Stimulated activated CD8-positive, alpha-beta memory T cell treated with anti-CD3 and anti-CD28 coated beads, Interleukin-4, amount 100 ng/mL, for 1 hour (primary cell): Measurements from ENCODE around the gene GPR157.
"Not testable (repeated sequence)": the region's sequence is repeated elsewhere in the genome, so short reads cannot be mapped to it uniquely, and the experiment has no call there.

ENCODE experiments used
- DNase-seq, 2 donors: peaks; one replicate each; pipeline ENCODE4 v3.0.0-alpha.2; 2020; ENCODE audit warnings: low read depth in 2 of 2, low spot score in 1 of 2

Gene GPR157

DNA sequence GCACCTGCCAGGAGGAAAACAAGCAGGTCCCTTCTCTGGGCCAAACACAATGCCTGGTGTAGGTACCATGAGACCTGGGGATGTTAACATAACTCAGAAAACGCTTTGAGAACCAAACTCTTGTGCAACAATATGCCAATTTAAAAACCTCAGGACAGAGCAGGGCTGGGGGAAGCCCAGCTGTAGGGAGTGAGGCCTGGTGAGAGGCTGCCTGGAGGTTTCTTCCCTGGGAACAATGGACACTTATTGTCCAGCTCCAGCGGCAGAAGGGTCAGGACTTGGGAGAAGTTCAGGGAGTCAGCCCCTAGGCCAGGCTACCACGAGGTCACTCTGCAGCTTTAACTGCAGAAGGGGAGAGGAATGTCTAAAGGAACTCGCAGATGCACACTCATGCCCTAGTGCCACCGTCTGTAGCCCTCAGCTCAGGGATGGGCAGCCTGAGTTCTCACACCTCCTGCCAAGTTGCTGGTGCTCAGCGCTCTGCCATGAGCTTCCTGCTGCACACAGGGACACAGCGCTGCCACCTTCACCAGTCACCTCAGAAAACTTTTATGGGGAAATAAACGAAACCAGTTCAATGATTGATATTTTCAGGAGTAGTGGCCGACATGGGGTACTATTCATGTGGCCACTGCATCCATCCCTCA lies 8.5 kb downstream of the GPR157 start:
- no peak for DNase-seq

DNA sequence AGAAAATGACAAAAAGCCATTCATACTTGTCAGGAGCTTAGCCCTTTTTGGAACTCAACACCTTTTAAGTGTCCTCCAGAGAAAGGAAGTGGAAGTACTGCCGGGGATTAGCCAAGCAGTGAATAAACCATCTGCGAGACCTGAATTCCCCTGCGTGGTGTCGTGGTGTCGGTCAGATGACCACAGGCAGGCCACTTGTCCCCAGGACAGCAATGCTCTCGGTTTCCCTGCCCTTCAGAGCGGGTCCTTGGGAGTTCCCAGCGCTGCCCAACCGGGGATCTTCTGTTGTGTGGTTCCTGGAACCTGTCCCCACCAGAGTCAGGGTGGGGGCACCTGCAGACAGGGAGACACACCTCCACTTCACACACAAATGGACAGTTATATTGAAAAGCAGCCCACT lies 9.2 kb downstream of the GPR157 start:
- no peak for DNase-seq

DNA sequence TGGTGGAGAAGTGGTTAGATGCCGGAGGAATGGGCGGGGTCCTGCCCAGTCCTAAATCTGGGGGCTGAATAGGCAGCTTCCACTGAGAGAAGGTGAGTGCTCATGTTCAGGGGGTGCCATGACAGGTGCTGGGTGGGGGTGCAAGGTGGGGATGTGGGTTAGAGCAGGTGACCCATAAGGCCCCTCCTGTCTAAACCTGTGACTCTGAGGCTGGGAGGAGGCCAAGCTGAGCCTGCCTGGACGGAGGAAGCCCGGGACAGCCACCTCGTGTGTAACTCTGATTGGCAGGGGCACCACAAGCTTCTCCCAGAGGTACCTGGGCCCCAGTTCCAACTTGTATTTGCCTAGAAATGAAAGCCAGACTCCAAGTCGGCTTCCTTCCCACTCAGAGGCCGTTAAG lies 10.7 kb downstream of the GPR157 start:
- no peak for DNase-seq

DNA sequence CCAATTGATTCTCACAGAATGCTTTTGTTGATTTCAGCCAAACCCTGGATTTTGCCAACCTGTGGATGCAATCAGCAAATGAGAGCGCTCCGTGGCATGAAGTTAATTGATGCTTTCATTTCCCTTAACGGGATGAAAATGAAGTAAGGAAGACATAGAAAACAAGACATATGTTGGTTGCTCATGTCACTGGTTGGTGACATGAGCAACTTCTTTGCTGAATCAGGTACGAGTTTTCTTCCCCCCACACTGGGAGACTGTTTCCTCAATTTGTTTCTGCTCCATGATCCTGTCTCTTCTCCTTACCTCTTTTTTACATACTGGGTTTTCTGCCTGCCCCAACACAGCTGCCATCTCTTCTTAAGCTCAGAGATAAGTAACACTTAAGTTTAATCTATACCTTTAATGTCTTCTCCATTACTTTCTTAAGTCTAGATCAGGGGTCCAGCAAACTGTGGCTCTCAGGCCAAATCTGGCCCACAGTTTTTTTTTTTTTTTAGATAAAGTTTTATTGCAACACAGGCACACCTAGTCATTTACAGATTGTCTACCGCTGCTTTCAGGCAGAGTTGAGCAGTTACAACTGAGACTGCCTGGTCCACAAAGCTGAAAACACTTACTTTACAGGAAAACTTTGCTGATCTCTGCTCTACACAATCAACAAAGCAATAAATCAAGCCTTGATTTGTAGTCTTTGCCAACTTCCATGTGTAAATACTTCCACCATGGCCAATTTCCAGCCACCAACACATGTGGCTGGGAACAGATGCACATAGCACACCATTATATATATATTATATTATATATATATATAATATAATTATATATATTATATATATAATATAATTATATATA lies 13.3 kb downstream of the GPR157 start:
- DNase-seq: no peak

DNA sequence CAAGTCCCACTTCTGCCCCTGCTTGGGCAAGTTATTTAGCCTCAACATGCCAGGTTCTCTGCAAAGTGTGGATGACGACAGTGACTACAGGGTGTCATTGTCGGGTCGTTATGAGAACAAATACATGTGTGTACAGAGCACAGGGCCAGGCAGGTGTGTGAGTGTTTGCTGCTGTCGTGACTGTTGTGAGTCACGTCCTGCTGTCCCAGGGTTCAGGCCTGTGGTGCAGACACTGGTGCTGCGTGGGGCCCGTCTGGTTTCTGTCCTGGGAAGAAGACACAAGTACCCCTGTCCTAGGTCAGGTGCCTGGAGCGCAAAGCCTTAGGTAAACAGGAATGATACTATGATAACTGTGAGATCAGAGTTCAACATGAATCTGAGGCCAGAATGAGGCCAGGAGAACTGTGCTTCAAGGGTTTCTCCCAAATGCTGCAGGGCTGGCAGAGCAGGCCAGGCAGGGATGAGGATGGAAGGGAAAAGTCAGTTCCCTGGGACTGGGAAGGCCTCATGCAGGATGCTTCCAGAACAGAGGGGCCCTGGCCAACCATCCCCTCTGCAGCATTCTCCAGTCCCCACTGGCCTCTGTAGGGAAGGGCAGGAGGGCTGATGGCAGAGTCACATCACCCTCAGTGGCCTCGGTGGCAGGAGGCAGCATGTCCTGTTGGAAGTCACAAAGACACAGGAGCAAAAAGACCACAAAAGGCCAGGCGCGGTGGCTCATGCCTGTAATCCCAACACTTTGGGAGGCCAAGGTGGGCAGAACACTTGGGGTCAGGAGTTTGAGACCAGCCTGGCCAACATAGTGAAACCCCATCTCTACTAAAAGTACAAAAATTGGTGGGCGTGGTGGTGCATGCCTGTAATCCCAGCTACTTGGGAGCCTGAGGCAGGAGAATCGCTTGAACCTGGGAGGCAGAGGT lies 15.7 kb downstream of the GPR157 start:
- DNase-seq: no peak

DNA sequence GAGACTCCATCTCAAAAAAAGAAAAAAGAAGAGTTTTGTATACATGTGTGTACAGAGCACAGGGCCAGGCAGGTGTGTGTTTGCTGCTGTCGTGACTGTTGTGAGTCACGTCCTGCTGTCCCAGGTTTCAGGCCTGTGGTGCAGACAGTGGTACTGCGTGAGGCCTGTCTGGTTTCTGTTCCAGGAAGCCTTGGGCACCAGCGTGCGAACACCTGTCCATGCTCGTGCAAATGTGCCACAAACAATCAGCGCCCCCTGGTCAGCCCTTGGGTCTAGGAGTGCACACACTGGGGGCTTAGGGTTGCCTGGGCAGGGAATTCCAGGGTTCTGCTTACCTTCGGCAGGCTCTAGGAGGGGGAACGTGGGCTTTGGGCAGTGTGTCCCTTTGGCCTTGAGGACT lies 16.9 kb downstream of the GPR157 start:
- DNase-seq: no peak

DNA sequence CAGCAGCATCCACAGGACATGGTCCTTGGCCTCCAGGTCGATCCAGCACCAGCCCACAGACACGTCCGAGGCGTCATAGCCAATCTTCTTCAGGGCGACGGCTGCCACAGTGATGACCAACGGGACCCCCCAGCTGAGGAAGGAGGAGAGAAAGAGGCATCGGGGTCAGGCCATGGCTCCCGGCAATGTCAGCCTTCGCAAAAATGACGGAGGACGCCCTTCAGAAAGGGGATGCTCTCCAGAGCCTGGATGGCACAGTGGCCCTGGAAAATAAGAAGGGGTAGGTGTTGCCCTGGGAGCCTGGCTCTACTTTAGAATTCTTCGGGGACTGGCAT lies 17.6 kb downstream of the GPR157 start:
- no peak for DNase-seq

DNA sequence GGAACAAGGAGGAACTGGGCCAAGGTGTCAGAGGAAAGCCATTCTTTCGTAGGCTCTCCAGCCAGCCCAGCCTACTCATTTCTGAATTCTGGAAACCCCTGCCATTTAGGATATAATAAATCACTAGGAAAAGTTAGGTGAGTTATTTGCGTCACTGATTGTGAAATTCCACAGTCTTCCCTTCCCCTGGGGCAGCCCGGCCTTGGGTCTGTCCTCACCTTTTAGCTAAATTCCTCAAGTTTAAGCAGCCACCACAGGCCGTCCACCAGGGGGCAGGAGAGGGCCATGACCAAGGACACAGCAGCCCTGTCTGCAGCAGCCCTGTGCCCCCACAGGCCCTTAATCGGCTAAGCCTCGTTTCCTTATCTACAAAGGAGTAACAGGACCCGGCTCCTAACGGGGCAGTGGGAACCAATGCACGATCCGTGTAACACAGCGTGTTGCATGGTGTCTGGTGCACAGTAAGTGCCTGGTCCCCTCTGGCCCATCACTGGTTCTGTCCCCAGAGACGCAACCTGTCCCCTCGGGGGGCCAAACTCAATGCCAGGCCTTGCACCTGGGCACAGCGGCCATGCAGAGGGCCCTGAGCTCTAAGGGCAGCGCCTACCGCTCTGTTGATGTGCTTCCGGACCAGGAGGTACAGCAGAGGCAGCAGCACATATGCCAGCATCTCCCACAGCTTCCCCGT lies 18.1 kb downstream of the GPR157 start:
- peak; percentile 60 to 72 for DNase-seq

DNA sequence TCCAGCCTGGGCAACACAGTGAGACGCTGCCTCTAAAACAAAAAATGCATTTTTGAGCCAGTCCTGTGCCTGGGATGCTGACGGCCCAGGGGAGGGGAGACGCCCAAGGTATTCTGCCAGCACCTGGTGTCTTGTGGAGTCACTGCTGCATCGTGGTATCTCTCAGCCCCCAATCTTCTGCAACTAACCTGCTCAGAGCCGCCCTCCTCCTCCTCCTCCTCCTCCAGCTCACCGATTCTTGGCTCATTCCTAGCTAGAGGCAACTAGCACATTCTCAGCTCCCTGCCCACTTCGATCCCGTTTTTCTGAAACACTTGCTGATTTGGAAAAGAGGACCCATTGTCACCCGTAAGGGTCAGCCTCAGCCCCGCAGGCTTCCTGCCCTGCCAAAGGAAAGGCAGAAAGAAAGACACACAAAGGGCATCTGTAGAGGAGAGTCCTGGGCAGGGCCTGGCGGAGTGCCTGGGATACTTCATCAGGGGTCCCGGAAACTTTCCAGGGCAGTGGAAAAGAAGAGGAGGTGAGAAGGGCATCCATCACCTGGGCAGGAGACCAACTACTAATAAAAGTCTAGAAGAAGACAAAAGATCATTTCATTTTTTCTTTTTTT lies 20.7 kb downstream of the GPR157 start:
- no peak for DNase-seq

DNA sequence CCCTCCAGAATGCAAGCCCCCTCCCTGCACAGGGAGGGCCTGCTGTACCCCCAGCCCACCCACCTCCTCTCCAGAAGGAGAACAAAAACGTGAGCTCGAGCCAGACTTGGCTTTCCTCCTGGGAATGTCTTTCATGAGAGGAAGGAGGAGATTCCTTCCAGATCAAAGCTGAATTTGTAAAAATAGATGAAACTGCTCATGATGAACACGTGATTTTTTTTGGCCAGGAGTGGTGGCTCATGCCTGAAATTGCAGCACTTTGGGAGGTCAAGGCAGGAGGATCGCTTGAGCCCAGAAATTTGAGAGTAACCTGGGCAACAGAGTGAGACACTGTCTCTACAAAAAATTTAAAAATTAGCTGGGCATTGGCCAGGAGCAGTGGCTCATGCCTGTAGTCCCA lies 21.8 kb downstream of the GPR157 start:
- DNase-seq: no peak

DNA sequence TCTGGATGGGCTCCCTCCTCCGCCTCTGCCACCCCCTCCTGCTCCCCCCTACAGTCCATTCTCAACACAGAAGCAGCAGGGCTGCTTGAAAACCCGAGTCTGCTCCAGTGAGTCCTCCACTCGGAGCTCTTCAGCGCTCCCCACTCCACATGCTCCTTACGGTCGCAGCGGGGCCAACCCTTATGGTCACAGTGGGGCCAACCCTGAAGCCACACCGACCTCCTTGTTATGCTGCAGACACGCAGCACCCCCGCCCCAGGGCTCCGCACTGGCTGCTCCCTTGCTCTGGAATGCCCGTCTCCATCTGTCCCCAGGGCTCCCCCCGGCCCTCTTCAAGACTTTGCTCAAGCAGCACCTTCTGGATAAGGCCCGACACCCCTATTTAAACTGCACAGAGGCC lies 22.6 kb downstream of the GPR157 start:
- DNase-seq: no peak

DNA sequence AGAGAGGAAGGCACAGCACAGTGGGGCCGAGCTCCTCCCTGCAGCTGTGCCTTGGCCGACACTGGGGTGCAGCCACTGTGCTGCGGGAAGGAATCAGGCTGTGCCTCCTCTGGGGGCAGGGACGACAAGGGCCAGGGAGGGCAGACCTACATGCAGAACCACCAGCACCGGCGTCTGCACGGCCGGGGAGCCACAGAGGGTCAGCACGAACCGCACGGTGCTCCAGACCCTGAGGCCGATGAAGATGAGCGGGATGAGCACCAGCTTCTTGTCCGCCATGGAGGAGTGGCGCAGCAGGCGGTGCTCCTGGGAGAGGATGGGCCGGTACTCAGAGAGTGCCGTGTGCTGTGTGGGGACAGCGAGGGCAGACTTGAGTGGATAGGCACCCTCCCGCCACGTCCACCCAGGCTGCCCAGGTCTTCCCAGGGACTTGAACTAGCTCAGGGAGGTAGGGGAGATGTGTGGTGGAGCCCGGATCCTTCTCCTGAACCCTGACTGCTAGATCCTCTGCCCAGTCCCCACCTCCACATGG lies 23.5 kb downstream of the GPR157 start:
- DNase-seq: no peak

DNA sequence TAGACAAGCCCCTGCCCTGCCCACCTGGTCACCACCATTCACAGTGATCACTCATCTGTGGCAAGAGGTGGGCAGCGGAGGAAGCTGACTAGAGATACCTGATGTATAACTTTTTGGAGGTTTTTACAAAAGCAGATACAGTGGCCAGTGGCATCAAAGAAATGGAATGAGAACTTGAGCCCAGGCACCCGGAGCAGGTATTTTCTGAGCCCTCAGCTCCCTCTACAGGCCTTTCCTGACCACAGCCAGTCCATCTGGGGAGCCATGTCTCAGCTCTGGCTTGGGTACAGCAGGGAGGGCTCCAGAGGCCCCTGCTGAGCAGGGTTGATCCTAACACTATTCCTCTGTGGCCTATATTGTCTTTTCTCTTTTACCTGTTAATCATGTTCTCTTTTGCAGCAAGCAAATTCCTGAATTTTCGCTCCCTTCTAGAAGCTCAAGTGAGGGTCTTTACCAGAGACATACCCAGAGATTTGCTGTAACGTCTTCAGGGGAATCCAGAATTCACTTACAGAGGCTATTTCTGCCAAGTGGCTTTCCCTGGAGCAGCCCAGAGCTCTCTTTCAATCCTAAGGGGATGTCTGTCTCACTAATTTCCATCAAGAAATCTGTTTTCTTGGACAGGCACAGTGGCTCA lies 27.3 kb downstream of the GPR157 start:
- DNase-seq: no peak

DNA sequence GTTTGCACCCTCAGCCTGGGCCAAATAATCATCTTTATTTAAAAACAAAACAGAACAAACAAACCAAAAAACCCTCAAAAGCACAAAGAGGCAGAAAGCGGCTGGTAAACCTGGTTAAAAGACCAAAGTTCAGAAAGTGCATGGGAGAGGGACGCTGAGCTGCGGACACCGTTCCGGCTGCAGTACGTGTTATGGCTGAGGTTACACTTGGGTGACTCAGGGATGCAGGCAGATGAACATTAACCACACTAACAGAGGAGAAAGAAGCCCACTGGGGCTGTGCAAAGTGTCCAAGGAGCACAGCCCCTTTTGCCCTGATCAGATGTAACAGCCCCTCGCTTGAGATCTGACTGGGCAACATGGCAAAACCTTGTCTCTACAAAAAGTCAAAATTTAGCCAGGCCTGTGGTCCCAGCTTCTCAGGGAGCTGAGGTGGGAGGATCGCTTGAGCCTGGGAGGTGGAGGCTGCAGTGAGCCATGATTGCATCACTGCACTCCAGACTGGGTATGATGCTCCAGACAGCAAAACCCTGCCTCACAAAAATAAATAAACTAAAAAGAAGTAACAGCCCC lies 28.3 kb downstream of the GPR157 start:
- no peak for DNase-seq

DNA sequence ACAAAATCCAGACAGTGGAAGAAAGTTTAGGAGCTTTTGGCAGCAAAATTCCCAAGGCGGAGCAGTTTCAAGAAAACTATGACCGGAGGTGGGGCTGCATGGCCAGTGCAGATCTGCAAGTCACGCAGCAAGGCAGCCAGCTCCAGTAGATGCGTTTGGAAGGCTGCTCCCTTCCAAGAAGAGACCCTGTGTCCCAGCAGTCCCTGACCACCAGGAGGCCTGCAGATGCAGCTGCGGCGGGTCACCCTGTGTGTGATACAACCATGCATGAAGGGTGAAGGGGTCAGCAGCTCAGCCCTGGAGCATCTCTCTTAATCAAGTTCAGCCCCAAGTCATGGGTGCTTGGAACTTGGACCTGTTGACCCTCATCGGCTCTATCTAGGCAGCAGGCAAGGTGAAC lies 29.3 kb downstream of the GPR157 start:
- DNase-seq: no peak

DNA sequence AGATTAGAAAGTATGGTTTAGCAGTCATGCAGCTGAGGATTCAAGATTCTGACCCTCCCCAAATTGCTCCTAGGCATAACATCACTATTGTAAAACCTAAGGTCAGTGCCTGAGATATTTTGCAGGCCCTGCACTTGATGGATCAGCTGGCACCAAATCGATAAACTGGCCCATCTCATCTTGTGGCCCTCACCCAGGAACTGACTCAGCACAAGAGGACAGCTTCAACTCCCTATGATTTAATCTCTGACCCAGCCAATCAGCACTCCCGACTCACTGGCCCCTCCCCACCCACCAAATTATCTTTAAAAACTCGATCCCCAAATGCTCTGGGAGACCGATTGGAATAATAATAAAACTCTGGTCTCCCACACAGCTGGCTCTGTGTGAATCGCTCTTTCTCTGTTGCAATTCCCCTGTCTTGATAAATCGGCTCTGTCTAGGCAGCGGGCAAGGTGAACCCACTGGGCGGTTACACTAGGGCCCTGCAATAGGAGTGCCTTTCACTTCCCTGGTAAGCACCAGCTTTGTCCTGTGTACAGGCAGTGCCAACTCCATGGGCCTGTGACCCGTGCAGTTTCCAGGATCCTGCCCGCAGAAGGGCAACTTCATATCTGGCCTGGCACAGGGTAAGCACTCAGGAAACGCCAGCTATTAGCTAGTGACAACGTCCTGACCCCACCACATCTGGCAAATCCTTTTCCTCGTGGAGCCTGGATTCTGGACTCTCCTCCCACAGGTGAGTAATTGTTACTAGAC lies 30.8 kb downstream of the GPR157 start:
- DNase-seq: no peak

DNA sequence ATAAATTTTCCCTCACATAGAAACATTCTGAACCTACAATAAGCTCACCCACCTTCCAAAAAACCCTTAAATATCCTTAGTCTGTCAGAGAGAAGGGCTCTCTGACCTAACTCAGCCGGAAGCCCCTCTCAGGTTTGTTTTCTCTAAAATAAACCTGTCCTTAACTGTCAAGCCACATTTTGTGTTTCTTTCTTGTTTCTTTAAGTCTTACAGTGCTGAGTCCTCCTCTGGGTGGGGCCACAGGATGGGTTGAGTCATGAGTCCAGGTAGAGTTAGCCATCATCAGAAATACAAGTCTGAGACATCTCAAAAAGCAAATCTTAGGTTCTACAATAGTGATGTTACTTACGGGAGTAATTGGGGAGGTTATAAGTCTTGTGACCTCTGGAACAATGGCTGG lies 33.1 kb downstream of the GPR157 start:
- no peak for DNase-seq

DNA sequence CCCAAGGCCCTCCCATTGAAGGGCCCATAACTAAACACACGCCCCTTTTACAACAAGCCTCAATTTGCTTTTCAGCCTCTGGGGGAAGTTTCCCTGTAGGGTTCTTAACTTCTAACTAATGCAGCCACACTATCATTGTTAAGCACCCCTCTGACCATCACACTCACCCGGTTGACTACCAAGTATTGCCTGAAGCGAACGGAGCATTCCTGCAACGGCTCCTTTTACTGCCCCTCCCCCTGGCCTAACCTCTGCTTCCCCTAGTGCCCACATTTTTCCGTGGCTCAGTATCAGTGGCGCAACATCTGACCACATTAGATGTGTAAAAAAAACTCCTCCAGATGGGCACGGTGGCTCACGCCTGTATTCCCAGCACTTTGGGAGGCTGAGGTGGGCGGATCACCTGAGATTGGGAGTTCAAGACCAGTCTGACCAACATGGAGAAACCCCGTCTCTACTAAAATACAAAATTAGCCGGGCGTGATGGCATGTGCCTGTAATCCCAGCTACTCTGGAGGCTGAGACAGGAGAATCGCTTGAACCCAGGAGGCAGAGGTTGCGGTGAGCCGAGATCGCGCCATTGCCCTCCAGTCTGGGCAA lies 34.8 kb downstream of the GPR157 start:
- not testable (repeated sequence) for DNase-seq

DNA sequence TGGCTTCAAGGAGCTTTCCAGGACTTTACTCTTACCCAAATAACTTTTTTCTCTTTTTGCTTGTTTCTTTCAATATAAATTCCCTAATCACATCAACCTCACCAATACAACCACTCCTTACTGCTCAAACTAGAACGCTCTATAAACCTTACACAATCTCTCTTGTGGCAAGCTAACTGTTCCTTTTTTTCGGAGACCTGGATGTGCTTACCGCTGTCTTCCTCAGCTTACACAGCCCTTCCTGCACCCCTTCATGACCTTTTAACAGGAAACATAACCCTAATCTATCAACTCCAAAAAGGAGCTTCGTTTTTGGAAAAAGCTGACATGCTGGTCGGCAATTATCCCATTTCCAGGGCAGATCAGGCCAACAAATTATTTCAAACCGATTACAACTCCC lies 35.3 kb downstream of the GPR157 start:
- no peak for DNase-seq
